Stimulated activated CD8-positive, alpha-beta memory T cell treated with anti-CD3 and anti-CD28 coated beads, Interleukin-4, amount 100 ng/mL, for 1 hour (primary cell): ENCODE measurements around the gene TSHZ2.

Experiments
- DNase-seq, 2 donors: peaks; one replicate each; pipeline ENCODE4 v3.0.0-alpha.2; 2020; ENCODE audit warnings: low read depth in 2 of 2, low spot score in 1 of 2

The TSHZ2 gene

GRCh38 chr20:53055367-53056067 is 83.4 kb downstream of the TSHZ2 start:
- no peak for DNase-seq

GRCh38 chr20:53057579-53057978 is 85.4 kb downstream of the TSHZ2 start:
- DNase-seq = no peak

GRCh38 chr20:53059848-53060247 is 87.7 kb downstream of the TSHZ2 start:
- no peak for DNase-seq

- DNase-seq = no peak
Measured at GRCh38 chr20:53061192-53062108, 89.3 kb downstream of the TSHZ2 start.

- DNase-seq = no peak
Measured at GRCh38 chr20:53064935-53065334, 92.8 kb downstream of the TSHZ2 start.

GRCh38 chr20:53068241-53068640 is 96.1 kb downstream of the TSHZ2 start:
- no peak for DNase-seq

GRCh38 chr20:53069132-53069531 is 97.0 kb downstream of the TSHZ2 start:
- no peak for DNase-seq

GRCh38 chr20:53070224-53070623 is 98.1 kb downstream of the TSHZ2 start:
- no peak for DNase-seq

- DNase-seq = no peak
Measured at GRCh38 chr20:53070706-53071392, 98.7 kb downstream of the TSHZ2 start.

GRCh38 chr20:53071833-53072232 is 99.7 kb downstream of the TSHZ2 start:
- no peak for DNase-seq

- DNase-seq = no peak
Measured at GRCh38 chr20:53072923-53073579, 100.9 kb downstream of the TSHZ2 start.

GRCh38 chr20:53073636-53074415 is 101.7 kb downstream of the TSHZ2 start:
- no peak for DNase-seq

- no peak for DNase-seq
Measured at GRCh38 chr20:53074811-53075314, 102.7 kb downstream of the TSHZ2 start.

- no peak for DNase-seq
Measured at GRCh38 chr20:53076668-53077067, 104.5 kb downstream of the TSHZ2 start.

- DNase-seq = no peak
Measured at GRCh38 chr20:53077373-53078205, 105.4 kb downstream of the TSHZ2 start.

- DNase-seq = no peak
Measured at GRCh38 chr20:53078761-53079160, 106.6 kb downstream of the TSHZ2 start.

GRCh38 chr20:53079261-53079691 is 107.1 kb downstream of the TSHZ2 start:
- no peak for DNase-seq

GRCh38 chr20:53079828-53080686 is 107.9 kb downstream of the TSHZ2 start:
- DNase-seq = no peak

GRCh38 chr20:53080687-53080962 is 108.5 kb downstream of the TSHZ2 start:
- no peak for DNase-seq
